Measurements from ENCODE around the gene LACTB. TPM values are rescaled to one million over a fixed set of nuclear protein-coding genes. Genes with fewer than 3 reads are reported as not detected.

Gene LACTB
- total RNA-seq, 6 experiments from 2014 or later, result 37.5 to 47.6 (median 45.7) TPM

DNA sequence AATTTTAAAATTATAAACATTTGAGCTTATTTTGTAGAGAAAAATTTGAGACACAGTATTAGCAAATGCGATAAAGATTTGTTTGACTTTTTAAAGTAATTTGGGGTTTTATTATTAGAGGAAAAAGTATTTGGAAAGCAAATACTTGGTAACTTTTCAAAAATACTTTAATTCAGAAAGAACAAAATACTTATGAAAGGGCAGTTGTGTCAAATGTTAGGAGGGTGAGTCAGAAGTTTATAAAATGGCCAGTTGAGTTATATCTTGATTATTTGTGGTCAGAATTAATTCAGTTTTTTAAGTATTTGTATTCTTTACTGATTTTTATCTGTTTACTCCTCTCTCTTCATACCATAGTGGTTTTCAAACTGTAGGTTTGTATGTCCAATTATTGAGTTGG is 12.1 kb downstream of the LACTB start:
- DNase-seq, result peak; percentile 67
- Mint-ChIP-seq H3K4me3 (peak overlapping the region; percentile 23), H3K27me3 (ENCODE audit: insufficient read depth) (no peaks in the 10 kb centered on the region), H3K27ac (peak overlapping the region; percentile 68), H3K9me3 (no peaks in the 10 kb centered on the region), H3K36me3 (ENCODE audit: low read depth) (peaks cover 45% of the 10 kb centered on the region), H3K4me1 (ENCODE audit: low read depth) (peaks cover 65% of the 10 kb centered on the region)
- TF ChIP-seq, protein P1, sequence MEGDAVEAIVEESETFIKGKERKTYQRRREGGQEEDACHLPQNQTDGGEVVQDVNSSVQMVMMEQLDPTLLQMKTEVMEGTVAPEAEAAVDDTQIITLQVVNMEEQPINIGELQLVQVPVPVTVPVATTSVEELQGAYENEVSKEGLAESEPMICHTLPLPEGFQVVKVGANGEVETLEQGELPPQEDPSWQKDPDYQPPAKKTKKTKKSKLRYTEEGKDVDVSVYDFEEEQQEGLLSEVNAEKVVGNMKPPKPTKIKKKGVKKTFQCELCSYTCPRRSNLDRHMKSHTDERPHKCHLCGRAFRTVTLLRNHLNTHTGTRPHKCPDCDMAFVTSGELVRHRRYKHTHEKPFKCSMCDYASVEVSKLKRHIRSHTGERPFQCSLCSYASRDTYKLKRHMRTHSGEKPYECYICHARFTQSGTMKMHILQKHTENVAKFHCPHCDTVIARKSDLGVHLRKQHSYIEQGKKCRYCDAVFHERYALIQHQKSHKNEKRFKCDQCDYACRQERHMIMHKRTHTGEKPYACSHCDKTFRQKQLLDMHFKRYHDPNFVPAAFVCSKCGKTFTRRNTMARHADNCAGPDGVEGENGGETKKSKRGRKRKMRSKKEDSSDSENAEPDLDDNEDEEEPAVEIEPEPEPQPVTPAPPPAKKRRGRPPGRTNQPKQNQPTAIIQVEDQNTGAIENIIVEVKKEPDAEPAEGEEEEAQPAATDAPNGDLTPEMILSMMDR (IDR thresholded peaks at IDR 0.05), result no peak

DNA sequence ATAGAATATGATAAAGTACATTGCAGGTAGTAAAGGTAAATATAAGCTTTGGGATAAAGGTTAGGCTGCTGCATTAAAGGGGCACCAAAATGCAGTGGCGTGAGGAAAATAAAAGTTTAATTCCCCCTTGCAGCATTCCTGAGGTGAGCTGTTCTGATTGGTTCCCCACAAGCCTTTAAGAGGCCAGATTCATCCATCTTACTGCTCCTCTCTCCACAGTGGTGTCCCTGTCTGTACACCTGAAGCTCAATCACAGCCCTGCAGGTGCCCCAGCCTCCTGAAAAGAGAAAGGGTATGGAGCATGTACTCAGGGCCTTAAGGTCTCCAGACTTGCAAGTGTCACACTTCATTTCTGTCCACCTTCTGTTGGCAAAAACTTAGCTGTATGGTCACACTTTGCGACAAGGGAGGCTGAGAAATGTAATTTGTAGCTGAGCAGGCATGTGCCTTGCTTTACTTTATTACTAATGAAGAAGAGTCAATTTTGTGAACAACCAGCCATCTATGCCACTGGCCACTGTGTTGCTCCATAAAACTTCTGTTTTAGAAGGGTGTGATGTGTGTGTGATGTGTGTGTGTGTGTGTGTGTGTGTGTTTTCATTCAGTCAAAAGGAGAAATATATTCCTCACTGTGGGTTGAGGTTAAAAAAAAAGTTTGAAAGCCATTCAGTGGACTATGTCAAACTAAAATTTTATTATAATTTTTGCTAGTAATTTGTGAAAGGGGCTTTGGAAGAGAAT is 12.8 kb downstream of the LACTB start:
- DNase-seq, result no peak
- Mint-ChIP-seq H3K9me3 (no peaks in the 10 kb centered on the region), H3K36me3 (ENCODE audit: low read depth) (peaks cover 39% of the 10 kb centered on the region), H3K4me3 (peak overlapping the region; percentile 23), H3K4me1 (ENCODE audit: low read depth) (peaks cover 65% of the 10 kb centered on the region), H3K27ac (peak overlapping the region; percentile 68), H3K27me3 (ENCODE audit: insufficient read depth) (no peaks in the 10 kb centered on the region)
- TF ChIP-seq, protein P1 (IDR thresholded peaks at IDR 0.05), result no peak

DNA sequence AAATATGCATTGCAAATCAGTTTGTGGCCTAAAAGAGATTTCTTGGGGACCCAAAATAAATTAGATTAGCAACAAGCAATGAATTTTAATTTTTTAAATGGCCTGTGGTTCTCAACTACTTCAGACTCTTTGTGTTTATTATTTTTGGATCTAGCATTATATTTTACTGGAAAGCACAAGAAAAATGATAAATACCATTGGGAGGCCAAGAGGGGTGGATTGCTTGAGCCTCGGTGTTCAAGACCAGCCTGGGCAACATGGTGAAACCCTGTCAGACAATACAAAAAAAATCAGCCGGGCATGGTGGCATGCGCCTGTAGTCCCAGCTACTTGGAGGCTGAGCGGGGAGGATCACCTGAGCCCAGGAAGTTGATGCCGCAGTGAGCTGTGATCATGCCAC is 13.6 kb downstream of the LACTB start:
- Mint-ChIP-seq H3K27ac (peak overlapping the region; percentile 90), H3K36me3 (ENCODE audit: low read depth) (peaks cover 36% of the 10 kb centered on the region), H3K4me1 (ENCODE audit: low read depth) (peaks cover 70% of the 10 kb centered on the region), H3K4me3 (peak overlapping the region; percentile 69), H3K27me3 (ENCODE audit: insufficient read depth) (no peaks in the 10 kb centered on the region), H3K9me3 (no peaks in the 10 kb centered on the region)
- TF ChIP-seq, protein P1 (IDR thresholded peaks at IDR 0.05), result no peak
- DNase-seq, result no peak

DNA sequence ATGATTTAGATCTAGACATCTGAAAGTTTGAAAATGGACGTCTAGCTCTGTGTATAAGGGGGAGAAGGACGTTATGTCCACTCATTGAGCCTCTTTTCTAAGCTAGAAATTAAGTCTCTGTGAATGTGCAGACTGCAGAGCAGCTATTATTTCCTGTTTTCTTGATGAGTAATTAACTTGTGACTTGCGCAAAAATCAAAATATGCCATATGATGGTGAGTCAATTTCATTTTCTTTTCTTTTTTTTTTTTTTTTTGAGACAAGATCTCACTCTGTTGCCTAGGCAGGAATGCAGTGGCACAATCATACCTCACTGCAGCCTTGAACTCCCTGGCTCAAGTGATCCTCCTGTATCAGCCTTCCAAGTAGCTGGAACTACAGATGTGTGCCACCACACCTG is 14.1 kb downstream of the LACTB start:
- DNase-seq, result peak; percentile 83
- Mint-ChIP-seq H3K4me3 (peak overlapping the region; percentile 69), H3K27ac (peak overlapping the region; percentile 90), H3K27me3 (ENCODE audit: insufficient read depth) (no peaks in the 10 kb centered on the region), H3K36me3 (ENCODE audit: low read depth) (peaks cover 38% of the 10 kb centered on the region), H3K9me3 (no peaks in the 10 kb centered on the region), H3K4me1 (ENCODE audit: low read depth) (peaks cover 75% of the 10 kb centered on the region)
- TF ChIP-seq, protein P1 (IDR thresholded peaks at IDR 0.05), result no peak

DNA sequence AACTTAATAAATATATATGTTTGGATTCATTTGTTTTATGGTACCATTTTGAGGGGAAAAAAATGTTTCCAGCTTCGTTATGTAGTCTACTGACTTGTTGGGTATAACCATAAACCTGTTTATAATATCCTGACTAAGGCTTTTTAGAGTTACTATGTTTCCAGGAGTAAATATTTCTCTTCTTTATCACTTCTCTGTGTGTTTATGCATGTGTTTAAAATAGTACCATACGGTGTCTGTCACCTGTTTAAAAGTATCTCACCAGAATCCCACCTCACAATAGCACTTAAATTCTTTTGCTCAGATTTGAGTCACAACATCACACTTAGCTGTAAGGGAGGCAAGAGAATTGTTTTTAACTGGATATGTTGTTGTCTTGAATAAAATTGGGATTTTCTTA is 15.1 kb downstream of the LACTB start:
- H3K27ac Mint-ChIP-seq, result peak overlapping the region; percentile 90
- H3K36me3 Mint-ChIP-seq (ENCODE audit: low read depth), result peaks cover 40% of the 10 kb centered on the region
- TF ChIP-seq, protein P1 (IDR thresholded peaks at IDR 0.05), result no peak

More for the DNA sequence above, 15.1 kb downstream of the LACTB start:
- no peak for DNase-seq
- Mint-ChIP-seq H3K4me1 (ENCODE audit: low read depth) (peaks cover 82% of the 10 kb centered on the region), H3K27me3 (ENCODE audit: insufficient read depth) (no peaks in the 10 kb centered on the region; the same call in 1 of the 2 replicates), H3K4me3 (peak overlapping the region; percentile 36), H3K9me3 (no peaks in the 10 kb centered on the region)

Measured in HFFc6 (cell line).